Epidermal melanocyte (primary cell): Measurements from ENCODE around the gene TENT4A.

Source experiments
- DNase-seq: peaks from one replicate; pipeline ENCODE4 v3.0.0; 2011; ENCODE audit warnings: low spot score; ENCODE audit not compliant: insufficient read length

TENT4A gene

DNA sequence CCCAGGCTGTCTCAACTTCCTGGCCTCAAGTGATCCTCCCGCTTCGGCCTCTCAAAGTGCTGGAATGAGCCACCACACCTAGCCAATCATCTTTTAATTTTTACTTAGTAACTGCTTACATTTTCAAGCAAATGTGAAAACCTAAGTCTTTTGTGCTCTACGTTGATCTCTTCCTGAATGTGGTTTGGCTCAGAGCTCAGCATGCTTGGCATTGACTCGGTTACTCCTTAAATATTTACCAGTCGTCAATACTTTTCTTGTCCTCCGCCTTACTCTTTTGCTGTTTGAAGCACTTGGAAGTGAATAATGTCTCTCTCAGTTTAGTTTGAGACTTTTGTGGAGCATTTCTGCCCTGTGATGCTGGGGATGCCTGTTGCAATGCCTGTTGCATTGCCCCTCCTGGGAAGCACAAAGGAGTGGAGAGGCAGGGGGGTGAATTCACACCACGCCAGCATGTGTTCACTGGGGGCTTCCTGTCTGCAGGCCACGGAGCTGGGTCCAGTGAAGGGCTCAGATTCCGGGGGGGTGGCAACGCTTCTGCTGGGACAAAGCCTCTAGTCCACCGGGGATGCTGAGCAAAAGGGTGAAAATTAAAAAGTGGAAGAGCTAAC is 13.1 kb upstream of the TENT4A start:
- no peak for DNase-seq

DNA sequence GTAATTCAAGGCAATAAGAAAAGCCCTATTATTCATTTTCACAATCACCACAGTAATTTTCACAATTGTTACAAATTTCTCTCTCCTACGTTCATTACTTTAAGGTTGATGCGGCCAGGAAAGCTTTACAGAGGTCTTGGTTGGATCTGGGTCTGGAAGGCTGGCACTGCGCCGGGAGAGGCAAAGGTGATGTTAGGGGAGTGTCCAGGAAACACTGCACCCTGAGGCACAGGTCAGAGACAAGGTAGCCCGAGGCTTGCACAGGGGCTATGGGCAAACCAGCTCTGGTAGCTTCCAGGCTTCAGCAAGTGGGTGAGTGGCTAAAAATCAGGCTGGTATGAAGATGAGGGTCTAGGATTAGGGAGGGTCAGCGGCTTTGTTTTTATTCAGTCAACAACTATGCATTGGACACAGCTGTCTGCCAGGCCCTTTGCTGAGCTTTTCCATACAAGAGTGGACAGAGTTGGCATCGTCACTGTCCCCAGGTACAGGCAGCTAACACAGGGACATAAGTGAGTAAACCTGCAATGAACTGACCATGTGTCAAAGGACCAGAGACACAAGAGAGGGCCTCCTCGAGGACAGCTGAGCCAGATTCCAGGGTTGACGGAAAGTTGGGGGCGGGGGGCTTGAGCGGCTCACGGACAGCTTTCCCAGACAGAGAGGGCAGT is 12.4 kb upstream of the TENT4A start:
- DNase-seq = no peak

DNA sequence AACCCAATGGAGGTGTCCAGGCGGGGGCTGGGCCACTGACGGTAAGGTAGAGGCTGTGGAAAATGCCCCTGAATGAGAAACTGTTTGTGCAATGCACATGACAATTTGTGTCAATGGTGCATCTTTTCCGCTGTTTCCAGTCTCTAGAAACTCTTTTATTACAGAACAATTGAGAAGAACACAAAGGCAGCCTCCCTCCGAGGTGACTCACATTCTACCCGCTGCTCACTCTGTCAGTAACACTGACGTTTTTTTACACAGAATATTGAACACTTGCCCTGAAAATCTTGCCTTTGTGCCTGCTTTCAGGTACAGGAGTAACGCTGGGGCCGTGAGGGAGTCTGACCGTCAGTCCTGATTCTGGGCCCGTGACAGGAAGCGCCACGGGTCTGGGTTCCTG is 11.7 kb upstream of the TENT4A start:
- DNase-seq = no peak

DNA sequence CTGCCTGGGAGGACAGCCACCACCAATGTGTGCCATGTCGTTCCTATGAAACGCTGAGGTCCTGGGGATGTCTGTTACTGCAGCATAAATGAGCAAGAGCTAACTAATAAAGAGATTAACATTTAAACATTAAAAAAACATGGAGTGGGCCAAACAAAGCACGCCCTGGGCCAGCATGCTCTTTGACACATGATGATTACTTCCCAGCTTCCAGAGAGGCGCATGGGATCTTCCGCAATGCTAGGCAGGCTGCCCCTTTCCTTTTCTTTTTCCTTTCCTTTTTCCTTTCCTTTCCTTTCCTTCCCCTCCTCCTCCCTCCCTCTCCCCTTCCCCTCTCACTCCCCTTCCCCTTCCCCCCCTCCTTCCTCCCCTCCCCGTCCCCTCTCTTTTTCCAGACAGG is 10.6 kb upstream of the TENT4A start:
- no peak for DNase-seq

DNA sequence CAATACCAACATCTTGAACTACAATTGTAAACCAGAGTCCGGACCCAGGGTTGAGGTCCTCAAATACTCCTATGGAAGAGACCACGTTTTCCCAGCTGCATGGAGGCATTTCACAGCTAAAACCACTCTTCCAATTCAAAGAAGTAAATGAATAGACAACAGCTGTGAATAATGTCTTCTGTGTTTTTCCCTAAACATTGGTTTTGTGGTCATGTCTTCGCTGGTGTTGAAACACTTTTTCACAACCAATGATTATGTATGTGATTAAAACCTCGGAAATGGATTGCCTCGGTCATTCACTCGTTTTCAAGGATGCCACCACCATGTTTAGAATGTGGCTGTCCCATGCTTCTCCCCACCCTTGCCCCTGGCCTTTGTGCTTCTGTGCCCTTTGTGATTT is 9.4 kb upstream of the TENT4A start:
- DNase-seq = no peak

DNA sequence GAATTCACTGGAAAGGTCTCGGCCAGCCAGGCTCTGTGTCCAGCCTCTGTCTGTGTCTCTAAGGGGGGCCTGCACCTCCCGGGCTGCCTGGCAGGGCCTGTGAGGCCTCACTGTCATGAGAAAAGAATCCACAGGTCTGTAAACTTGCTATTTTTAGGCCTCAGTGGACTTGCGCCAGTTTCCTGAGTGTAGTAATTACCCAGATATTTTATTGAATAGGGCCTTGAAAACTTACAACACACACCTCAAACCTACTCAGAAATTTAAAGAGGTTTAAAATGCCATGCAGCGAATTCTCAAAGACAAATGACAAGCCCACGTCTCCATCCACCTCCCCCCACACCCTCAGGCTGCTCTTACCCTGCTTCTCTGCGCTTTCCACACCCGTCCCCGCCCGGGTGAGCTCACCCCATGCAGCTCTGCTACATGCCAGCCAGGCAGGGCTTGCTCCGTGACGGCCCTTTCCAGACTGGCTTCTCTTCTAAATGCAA is 8.8 kb upstream of the TENT4A start:
- no peak for DNase-seq

DNA sequence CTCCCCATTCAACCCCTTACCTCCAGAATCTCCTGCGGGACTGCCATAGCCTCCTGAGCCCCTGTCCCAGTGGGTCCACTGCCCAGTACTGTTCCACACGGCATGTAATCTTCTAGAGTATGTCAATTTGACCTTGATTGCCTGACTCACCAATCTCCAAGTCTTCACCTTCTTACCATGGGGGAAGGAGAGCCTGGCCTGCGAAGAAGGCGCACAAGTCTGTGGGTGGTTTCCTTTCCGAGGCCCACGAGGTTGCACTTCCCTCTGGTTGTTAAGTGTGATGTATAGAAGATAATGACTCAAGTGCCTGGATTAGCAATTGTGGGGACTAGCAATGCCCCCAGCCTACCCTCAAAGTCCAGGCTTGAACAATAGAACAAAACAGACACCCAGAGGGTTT is 8.1 kb upstream of the TENT4A start:
- DNase-seq = no peak

DNA sequence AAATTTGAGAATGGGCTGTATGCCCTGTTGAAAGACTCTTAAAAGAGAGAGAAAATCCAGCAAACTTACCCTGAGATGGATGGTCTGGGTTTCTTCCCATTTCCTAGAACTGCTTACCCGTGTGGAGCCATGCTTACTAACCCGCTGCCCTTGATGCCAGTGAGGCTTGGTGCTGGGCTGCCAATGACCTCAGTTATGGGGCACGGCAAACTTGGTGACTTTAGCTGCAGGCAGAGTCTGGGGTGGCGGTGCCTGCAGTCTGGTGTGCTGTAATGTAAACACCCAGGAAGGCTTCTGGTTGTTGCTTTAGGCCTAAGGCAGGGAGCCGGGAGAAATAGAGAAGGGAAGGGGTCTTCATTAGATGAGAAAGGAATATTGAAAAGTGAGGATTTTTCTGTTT is 7.3 kb upstream of the TENT4A start:
- no peak for DNase-seq

DNA sequence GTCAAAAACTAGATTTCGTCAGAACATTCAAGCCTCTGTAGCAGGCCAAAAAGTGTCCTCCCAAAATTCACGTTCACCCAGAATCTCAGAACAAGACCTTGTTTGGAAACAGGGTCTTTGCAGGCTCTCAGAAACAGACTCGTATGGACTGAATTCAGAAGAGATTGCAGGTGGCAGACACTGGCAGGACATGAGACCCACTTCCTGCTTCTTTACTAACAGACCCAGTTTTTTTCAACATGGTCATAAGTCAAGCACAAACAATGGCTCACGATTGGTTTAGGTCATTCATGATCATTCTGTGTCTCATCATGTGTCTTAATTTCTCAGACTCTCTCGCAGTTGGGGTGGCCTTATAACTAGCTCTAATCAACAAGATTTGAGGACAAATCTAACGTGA is 5.4 kb upstream of the TENT4A start:
- DNase-seq = no peak

DNA sequence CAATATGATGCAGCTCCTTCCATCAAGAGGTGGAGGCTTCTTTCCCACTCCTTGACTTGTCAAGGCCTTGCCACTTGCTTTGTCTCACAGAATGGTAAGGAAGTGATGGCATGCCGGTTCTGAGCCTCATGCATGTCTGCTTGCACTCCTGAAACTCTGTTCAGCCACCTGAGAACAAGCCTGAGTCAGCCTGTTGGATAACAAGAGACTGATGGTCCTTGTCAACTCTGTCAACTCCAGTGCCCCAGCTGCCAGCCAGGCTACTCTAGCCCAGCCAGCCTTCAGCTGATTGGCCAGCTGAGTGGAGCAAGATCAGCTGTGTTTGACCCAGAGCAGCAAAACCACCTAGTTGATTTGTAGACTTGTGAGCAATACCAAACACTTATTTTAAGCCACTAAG is 4.4 kb upstream of the TENT4A start:
- DNase-seq = no peak

DNA sequence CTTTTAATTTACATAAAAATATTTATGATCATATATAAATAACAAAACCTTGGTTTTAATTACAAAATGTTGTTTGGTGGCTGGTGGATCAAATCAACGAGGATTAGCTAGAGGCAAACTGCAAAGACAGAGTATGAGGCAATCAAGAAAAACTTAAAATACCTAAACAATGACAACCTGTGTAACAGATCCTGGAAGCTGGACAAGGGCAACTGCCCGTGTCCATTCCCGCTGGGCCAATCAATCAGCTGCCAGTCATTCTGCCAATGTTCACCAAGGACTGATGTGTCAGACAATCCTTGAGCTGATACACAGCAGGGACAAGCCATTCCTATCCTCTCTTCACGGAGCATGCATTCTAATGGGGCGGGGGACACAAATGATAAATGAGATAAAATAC is 3.2 kb upstream of the TENT4A start:
- no peak for DNase-seq

DNA sequence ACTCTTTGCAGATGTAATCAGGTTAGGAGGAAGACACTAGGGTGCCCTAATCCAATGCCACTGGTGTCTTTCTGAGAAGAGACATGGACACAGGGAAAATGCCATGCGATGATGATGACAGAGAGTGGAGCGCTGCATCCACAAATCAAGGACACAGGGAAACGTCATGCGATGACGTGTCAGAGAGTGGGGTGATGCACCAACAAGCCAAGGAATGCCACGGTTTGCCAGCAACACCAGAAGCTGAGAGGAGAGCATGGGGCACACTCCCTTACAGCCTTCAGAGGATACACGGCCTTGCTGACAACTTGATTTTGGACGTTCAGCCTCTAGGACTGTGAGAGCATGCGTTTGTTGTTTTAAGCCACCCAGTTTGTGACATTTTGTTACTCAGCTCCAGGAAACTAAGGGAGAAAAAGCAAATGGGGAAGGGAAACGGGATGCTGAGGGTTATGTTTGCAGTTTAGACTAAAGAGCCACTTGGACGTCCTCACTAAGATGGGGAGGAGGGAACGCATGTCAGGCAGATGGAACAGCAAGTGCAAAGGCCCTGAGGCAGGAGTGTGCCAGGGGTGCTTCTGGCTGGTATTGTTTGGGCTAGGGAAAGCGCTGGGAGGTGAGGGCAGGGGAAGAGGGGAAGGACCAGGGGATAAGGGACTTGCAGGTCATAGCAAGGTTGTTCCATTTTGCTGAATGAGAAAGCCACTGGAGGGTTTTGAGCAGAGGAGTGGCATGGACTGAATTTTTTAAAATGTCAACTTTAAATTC is 2.5 kb upstream of the TENT4A start:
- DNase-seq = no peak

DNA sequence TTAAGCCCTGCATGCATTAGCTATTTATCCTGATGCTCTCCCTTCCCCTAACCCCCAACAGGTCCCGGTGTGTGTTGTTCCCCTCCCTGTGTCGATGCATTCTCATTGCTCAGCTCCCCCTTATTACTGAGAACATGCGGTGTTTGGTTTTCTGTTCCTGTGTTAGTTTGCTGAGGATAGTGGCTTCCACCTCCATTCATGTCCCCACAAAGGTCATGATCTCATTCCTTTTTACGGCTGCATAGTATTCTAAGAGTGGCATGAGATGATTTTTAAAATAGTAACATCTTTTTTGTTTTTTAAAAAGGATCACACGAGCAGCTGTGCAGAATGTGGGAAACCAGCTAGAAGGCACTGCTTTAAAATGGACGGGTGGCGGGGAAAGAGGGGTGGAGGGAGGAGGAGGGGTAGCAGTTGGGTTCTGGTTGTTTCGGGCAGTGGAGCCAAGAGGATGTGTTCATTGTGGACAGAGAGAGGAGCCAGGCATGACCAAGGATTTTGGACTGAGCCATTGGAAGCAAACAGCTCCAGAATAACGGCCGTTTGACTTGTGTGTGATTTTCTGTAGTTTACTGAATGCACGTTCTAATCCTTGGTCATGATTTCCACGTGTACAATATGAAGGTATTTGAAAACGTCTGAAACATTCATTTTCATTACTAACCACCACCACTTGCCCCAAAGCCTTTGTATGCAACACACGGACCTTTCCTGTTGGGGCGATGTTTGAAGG is 1.7 kb upstream of the TENT4A start:
- no peak for DNase-seq

DNA sequence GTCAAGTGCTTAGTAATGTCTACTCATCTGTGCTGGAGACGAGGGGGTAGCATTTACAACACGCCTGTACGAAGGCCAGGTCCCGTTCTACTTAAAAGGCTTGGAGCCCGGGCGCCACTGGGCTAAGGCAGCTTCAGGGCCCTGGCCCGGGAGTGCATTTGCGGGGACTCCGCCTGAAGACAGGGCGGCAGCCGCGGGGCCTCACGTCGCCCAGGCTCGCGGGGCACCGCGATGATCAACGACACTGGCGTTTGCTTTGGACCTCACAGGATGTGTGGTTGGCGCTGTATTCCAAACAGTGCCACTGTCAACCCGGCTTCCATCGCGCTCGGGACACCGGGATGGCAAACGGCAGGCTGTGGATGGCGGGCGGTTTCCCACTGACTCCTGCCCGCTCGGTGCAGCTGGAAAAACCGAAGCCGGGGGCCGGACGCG is 1.1 kb upstream of the TENT4A start:
- no peak for DNase-seq

DNA sequence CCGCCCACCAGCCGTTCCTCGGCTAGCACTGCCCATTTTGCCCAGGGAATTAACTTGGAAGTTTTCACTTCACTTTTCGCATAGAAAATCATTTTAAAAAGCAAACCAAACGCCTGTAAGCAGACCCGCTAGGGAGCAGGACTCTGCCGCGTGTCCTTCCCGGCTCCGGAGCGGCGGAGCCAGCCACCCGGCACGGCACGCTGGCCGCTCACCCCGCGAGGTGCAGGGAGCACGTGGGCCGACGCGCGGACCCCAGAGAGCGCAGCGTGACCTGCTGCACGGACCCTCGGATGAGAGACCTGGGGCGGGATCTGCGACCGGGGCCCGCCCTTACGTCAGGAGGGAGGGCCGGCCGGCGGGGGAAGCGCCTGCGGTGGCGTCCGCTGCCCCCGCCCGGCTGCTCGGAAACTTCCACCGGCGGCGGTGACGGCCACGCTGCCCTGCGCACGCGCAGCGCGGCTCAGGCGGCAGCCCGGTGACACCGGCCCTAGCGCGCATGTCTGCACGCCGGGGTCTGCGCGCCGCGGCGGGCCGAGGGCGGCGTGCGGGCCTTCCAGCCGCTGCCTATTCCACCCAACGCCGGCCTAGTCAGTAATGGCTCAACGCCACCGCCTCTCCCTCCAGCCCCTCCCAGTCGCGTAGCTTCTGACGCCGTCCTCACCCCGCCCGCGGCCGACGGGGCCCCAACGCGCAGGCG is 507 bp upstream of the TENT4A start:
- DNase-seq = peak; percentile 96

DNA sequence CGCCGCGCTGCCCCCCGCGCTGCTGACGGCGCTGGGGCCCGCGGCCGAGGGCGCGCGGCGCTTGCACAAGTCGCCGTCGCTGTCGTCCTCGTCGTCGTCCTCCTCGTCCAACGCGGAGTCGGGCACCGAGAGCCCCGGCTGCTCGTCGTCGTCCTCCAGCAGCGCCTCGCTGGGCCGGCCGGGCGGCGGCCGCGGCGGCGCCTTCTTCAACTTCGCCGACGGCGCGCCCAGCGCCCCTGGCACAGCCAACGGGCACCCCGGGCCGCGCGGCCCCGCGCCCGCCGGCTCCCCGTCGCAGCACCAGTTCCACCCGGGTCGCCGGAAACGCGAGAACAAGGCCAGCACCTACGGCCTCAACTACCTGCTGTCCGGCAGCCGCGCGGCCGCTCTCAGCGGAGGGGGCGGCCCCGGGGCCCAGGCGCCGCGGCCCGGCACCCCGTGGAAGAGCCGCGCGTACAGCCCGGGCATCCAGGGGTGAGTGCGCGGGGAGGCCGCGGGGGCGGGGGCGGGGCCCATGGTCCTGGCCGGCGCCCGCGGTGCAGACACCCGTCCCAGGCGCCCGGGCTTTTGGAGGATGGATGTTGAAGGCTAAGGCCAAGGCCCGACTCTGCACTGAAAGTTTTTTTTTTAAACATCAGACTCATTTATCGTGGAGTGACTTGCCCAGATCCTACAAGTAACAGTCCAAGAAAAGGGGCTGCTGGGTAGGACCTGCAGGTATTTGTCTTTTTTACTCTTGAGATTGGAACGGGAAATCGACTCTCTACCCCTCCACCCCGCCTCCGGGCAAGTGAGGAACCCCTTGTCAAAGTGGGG is 1.2 kb downstream of the TENT4A start:
- no peak for DNase-seq

DNA sequence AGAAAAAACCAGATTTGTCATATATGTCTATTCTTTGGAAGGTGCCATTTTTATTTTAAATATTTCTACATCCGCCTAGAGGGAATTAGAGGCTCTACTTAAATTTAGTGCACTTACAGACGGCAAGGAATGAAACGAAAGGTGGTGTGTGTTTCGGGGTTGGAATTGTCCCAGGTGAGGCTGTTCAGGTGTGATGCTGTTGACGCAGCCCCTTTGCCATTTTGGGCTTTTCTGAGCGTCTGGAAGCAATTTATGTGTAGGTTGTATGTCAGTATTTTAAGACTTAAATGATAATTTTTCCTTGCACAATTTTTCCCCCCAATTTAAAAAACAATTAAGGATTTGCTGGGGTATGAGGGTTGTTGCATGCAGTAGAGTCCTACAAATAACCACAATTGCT is 2.0 kb downstream of the TENT4A start:
- DNase-seq = no peak

DNA sequence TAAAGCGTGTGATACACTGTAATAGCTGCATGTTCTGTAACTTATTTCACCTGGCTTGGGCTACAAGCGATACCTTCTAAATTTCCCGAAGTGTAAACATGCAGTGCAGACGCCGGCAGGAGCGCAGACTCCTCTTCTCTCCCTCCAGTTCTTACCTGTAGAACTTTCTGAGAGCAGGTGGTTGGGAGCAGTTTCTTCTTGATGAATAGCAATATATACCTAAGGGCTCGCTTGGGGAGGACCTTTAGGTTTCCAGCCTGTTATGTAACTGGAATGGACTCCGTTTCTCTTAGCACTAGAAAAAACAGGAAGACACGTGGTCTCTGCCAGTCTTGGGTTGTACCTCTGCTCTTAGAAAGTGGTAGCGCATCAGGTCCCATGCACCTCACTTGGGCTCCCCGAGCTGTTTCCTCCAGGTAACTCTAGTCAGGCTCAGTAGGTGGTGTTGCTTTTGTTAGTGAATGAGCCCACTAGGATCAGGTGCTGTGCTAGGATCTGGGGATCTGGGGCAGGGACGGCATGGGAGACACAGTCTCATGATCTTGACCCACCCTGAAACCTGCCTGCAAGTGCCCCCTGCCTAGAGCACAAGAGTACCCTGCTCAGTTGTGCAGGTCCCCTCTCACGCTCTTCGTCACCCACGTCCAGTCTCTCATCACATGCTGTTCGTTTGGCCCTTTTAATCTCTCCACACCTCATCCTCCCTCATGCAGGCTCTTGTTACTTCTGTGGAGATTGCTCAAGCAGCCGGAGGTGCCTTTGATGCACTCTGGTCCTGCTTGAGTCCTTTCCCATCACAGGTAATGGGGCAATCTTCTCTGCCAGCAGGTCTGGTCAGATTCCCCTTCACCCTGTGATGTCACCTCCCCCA is 2.8 kb downstream of the TENT4A start:
- no peak for DNase-seq

DNA sequence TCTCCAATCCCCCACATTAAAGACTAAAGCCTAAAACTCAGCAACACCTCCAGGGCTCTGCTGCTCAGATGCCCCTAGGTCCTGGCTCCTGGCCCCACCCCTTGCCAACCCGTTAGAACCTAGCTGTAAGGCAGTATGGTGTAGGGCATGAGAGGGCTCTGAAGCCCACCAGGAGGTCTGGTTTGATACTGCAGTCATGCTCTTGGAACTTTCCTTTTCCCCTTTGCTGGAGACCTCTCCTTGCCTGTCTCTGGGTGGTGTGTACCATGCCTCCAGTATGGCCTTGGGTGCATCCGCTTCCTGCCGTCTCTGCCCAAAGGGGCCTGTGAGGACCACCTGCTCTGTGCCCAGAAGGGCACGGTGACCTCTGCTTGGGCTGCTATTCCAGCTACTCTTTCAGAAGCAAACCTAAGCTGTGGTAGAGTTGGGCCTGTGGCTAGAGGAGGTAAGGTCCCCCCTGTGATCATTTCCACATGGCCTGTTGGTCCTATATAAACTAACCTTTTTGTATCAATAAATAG is 3.5 kb downstream of the TENT4A start:
- no peak for DNase-seq
